Measurements from ENCODE around the gene KCNAB2. TPM values are rescaled to one million over a fixed set of nuclear protein-coding genes. Genes with fewer than 3 reads are reported as not detected.

KCNAB2 gene
- total RNA-seq, 1 experiment from 2014 or later, result 14.4 TPM

DNA sequence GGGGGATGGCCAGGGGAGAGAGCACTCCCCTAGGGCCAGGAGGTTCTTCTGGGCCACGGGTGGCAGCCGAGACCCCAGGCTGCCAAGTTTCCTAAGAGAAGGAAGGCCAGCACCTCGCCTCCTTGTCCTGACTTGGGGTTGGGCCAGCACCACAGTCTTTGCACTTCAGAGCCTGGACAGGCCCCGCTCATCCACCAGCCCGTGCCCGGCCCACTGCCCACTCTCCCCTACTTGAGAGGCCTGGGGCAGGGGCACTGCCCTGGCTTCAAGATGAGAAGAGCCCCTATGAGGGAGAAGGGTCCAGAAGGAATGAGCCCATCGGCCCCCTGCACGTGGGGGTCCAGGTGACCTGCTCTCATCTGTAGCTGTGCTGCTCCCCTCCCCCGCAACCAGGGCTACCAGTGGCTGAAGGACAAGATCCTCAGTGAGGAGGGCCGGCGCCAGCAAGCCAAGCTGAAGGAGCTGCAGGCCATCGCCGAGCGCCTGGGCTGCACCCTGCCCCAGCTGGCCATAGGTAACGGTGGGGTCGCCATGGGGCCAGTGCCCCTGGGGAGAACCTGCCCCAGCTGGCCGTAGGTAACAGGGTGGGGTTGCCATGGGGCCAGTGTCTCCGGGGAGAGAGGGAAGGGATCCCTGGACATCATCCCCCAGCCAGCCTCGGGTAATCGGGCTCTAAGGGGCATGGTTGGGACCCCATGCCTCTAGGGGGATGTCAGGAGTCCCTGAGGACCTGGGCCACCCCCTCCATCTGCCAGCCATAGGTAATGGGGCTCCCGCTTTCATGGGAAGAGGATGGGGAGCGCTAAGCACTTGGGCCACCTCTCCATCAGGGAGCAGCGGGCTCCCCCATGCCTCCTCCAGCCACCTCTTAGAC lies 50.8 kb downstream of the KCNAB2 start:
- DNase-seq (ENCODE audit: low spot score), result no peak

DNA sequence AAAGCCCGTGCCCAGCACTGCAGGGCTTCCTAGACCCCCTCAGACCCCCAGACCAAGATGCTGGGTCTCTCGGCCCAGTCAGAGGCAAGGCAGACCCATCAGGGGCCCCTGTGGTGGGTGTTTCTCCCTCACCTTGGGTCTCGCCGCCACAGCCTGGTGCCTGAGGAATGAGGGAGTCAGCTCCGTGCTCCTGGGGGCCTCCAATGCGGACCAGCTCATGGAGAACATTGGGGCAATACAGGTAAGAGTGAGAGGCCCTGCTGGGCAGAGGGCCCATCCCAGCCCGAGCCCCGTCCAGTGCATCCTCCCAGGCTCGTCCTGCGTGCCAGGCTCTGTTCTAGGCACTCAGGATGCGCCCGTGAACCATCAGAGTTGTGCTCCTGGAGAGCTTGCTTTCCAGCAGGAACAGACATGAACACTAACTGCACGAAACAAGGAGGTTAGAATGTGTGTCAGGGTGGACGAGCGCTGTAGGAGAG lies 51.5 kb downstream of the KCNAB2 start:
- no peak for DNase-seq (ENCODE audit: low spot score)

DNA sequence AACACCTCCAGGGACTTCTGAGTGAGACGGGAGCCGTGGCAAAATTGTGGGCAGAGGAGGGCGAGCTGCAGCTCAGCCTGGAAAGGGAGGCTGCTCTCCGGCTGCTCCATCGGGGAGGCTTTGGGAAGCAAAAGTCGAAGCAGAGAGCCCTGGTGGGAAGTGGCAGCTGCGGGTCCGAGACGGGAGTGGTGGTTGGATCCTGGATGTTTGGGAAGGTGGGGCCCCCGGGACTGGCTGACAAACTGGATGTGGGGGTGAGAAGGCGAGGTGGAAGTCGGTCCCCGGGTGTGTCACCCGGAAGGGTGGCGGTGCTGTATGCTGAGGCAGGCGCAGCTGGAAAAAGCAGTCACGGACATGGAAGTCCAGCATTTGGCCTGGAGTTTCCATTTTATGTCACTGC lies 52.1 kb downstream of the KCNAB2 start:
- no peak for DNase-seq (ENCODE audit: low spot score)

- no peak for DNase-seq (ENCODE audit: low spot score)
Measured at GRCh38 chr1:6098303-6099215, 52.9 kb downstream of the KCNAB2 start.

DNA sequence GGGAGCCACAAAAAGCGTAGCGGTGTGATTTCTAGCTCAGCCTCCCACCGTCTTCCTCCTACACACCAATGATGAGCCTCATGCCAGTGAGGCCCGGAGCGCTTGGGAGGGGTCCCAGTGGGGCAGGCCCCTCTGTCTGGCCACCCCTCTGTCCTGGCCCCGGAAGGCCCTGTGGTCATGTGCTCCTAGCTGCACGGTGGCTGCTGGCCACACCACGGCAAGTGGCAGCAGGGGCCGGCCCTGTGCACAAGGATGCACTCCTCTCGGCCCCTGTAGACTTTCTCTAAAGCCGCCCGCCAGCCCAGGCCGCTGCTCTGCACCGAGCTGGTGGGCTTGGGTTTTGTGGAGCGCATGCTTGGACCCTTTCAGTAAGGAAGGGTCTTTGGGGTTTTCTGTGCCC lies 53.6 kb downstream of the KCNAB2 start:
- DNase-seq (ENCODE audit: low spot score), result no peak

DNA sequence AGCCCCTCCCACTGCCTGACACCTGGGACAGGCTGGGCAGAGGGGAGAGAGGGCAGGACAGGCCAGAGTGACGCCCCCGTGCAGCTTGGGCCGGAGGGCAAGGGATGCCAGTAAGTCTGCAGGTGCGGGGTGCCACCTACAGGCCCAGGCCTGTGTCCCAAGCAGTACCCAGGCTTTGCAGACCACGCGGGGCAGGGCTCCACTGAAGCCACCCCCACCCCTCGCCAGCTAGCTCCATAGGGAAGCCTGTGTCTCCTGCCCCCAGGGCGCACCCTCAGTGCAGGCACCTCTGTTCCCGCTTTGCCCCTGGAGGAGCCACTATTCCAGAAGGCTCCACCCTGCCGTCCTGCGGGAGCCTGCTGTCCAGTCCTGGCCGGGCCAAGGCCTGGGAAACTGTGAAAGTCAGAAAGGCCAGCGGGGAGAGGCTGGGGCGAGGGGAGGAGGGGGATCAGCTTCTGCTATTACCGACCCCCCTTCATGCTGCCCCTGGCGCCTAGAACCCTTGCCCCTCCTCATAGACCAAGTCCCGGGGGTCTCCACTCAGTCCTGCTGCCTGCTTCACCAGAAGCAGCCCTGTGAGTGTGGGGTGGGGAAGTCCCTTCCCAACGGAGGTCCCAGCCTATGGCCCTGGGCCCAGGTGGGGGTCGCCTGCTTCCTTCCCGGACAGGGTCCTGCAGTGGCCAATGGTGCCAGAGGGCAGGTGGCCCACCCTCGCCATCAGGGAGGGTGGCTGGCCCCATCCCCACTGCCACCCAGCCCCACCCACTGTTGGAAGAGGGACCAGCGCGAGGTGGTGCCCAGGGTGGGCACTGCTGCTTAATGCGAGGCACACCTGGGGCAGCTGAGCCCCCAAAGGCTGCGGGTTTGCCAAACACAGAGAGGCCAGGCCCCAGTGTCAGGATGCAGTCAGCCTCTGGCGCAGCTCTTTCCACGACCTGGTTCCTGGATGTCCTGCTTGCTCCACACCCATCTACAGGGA lies 54.4 kb downstream of the KCNAB2 start:
- no peak for DNase-seq (ENCODE audit: low spot score)

DNA sequence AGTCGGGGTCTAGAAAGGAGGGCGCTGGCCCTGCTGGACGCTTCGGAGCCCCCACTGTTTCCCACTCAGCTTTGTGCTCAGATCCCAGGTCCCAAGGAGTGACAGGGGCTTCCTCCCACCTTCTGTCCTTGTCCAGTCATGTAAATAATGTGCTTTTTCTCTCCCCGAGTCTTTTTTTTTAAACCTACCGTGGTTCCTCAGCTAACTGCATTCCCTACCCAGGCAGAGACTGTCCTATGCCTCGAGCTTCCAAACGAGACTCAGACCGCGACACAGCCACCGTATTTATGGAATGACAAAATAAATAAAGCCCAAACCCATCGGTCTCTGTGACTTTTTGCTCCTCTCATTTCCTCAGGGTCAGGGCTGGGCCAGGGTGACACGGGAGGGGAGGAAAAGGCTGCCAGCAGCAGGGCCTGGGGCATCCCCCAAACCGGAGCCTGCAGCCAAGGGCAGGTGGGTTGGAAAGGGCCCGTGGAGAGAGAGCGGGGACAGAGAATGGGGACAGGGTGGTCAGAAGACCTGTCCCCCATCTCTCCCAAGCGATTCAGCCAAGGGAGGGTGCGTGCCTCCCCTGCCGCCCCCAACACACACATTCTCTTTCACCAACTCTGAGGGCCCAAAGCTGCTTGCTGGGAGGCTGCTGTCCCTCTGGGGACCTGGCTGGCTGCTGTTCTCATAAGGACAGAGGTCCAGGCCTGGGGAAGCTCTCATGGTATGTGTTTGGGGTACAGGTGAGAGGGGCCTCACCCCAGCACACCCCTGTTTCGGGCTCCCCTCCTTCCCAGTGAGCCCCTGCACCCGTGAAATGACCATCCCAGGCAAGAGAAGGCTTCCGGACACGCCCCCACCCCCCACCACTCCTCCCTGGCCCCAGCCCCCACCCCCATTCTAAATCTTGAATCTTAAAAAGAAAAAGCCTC lies 55.4 kb downstream of the KCNAB2 start:
- DNase-seq (ENCODE audit: low spot score), result no peak

DNA sequence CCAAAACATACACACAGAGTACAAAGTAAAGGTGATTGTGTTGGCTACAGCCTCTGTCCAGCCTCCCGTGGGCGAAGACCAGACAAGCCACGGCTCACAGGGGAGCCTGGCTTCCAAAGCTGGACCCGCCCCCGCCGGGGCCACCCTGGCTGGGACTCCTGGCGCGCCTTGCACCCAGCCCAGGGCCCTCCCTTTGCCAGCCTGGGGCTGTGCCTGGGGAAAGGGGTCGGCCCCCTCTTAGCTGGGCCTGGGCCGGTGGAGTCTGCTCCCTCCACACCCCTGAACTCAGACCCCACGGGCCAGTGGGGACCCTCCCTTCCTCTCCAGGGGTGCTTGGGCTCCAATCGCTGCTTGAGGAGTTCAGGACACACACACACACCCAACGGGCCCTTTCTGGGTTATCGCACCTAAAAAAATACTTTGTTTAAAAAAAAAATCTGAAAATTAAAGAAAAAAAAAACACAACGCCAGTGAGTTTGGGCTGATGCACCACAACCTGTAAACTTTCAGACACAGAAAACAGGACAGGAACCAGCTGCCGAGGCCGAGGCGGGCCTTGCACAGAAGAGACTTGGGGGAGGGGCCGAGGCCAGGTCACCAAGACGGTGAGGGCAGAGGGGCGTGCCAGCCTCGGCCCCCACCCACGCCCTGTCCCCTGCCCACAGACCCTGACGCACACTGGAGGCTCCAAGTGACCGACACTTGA lies 56.3 kb downstream of the KCNAB2 start:
- DNase-seq (ENCODE audit: low spot score), result no peak

- no peak for DNase-seq (ENCODE audit: low spot score)
Measured at GRCh38 chr1:6102532-6102845, 56.8 kb downstream of the KCNAB2 start.

GRCh38 chr1:6103111-6103853 lies 57.6 kb downstream of the KCNAB2 start:
- no peak for DNase-seq (ENCODE audit: low spot score)

- DNase-seq (ENCODE audit: low spot score), result no peak
Measured at GRCh38 chr1:6103854-6104530, 58.3 kb downstream of the KCNAB2 start.

- no peak for DNase-seq (ENCODE audit: low spot score)
Measured at GRCh38 chr1:6104631-6105030, 58.9 kb downstream of the KCNAB2 start.

DNA sequence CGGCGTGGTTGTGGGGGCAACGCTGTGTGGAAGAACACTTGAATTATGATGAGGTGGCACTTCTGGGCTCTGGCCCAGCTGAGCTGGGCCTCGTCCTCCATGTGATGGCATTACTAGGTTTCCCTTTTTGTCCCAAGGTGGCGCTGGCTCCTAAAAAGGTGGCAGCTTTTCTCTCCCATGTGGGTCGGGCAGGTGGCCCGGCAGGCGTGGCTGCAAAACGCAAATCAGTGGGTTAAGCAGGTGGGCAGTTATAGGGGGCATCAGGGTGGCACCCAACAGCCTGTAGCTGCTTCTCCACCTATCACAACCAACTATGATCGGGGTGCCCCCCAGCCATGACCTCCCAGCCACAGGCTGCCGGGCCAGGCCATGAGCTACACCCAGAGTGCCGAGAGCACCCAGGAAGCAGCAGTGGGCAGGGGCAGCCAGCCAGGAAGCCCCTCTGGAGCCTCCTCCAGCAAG lies 59.6 kb downstream of the KCNAB2 start:
- no peak for DNase-seq (ENCODE audit: low spot score)

DNA sequence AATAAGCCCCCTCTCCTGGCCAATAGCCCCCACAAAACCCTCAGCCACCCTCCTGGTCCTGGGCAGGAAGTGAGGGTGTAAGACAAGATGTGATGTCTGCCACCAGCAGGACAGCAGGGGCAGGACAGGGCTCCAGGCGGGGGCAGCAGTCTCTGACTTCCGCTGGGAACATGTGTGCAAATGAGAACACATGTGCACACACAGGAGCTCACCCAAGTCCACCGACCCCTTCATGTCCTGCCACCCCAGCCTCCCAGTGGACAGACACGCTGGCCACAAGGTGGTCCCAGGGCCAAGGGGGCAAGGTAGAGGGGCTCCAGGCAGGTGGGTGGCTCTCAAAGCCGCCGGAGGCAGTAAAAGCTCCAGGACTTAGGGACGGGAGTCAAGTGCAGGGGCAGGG lies 60.1 kb downstream of the KCNAB2 start:
- no peak for DNase-seq (ENCODE audit: low spot score)

- no peak for DNase-seq (ENCODE audit: low spot score)
Measured at GRCh38 chr1:6106321-6106731, 60.6 kb downstream of the KCNAB2 start.

DNA sequence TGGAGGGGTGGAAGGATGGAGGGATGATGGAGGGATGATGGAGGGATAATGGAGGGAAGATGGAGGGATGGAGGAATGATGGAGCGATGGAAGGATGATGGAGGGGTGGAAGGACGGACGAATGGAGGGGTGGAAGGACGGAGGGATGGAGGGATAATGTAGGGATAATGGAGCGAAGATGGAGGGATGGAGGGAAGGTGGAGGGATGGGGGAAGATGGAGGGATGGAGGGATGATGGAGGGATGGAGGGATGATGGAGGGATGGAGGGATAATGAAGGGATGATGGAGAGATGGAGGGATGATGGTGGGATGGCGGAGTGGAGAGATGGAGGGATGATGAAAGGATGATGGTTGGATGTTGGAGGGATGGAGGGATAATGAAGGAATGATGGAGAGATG lies 61.3 kb downstream of the KCNAB2 start:
- DNase-seq (ENCODE audit: low spot score), result no peak

DNA sequence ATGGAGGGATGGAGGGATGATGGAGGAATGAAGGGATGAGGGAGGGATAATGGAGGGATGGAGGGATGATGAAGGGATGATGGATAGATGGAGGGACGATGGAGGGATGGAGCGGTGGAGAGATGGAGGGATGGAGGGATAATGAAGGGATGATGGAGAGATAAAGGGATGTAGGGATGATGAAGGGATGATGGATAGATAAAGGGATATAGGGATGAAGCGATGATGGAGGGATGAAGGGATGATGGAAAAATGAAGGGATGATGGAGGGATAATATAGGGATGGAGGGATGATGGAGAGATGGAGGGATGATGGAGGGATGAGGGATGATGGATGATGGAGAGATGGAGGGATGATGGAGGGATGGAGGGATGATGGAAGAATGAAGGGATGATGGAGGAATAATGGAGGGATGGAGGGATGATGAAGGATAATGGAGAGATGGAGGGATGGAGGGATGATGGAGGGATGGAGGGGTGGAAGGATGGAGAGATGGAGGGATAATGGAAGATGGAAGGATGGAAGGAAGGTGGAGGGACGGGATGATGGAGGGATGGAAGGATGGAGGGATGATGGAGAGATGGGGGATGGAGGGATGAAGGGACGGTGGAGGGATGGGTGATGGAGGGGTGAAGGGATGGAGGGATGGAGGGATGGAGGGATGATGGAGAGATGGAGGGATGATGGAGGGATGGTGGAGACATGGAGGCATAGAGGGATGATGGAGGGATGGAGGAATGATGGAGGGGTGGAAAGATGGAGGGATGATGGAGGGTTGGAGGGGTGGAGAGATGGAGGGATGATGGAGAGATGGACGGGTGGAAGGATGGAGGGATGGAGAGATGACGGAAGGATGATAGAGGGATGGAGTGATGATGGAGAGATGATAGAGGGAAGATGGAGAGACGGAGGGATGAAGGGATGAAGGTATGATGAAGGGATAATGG lies 62.0 kb downstream of the KCNAB2 start:
- no peak for DNase-seq (ENCODE audit: low spot score)

Measured in A172 (cell line).